Fibroblast of peridontal ligament (primary cell): ENCODE data around the gene TBX1.

ENCODE experiments used
- DNase-seq: peaks from one replicate; pipeline ENCODE4 v3.0.0-alpha.2; 2010; ENCODE audit errors: extremely low read depth

Gene TBX1

GRCh38 chr22:19738664-19739447, 21.7 kb upstream of the TBX1 start:
- no peak for DNase-seq

DNA sequence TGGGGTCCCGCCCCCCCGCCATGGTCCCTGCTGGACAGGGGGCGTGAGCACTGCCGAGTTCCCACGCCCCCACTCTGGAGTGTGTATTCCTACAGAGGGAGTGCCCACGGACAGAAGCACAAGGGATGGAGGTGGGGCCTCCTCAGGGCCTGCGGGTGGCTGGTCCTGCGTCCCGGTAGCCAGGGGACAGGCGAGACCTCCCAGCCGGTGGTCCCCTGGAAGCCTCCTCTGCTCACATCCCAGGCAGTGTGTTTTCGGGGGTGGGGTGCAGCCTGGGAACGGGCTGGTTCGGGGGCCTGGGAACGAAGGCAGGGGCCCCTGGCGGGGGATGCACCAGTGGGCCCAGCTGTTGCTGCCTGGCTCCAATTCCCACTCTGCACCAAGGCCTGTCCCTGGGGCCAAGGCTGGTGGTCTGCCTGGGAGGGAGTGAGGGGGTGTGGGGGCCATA, 21.1 kb upstream of the TBX1 start:
- DNase-seq = no peak

GRCh38 chr22:19739911-19740449, 20.6 kb upstream of the TBX1 start:
- DNase-seq = no peak

GRCh38 chr22:19740586-19740985, 20.0 kb upstream of the TBX1 start:
- DNase-seq = no peak

GRCh38 chr22:19741053-19741452, 19.5 kb upstream of the TBX1 start:
- DNase-seq = no peak

- DNase-seq = no peak
Measured at GRCh38 chr22:19742160-19743066, 18.2 kb upstream of the TBX1 start.

- no peak for DNase-seq
Measured at GRCh38 chr22:19743081-19743480, 17.5 kb upstream of the TBX1 start.

DNA sequence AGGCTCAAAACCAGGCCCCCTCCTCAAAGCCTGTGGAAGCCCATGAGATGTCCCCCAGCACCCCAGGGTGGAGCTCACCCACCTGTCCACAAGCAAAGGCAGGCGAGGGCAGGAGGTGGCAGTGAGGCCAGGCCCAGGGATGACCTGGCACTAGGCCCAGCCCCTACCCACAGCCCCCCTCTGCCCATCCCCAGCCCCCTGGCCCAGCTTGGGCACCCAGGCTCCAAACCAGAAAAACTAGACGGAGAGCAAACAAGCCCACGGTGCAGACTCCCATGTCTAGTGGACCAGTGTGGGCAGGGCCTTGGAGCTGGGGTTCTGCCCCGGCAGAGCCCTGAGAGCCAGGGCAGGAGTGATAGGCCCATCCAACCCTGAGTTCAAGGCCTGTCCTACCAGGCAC, 16.9 kb upstream of the TBX1 start:
- DNase-seq = no peak

DNA sequence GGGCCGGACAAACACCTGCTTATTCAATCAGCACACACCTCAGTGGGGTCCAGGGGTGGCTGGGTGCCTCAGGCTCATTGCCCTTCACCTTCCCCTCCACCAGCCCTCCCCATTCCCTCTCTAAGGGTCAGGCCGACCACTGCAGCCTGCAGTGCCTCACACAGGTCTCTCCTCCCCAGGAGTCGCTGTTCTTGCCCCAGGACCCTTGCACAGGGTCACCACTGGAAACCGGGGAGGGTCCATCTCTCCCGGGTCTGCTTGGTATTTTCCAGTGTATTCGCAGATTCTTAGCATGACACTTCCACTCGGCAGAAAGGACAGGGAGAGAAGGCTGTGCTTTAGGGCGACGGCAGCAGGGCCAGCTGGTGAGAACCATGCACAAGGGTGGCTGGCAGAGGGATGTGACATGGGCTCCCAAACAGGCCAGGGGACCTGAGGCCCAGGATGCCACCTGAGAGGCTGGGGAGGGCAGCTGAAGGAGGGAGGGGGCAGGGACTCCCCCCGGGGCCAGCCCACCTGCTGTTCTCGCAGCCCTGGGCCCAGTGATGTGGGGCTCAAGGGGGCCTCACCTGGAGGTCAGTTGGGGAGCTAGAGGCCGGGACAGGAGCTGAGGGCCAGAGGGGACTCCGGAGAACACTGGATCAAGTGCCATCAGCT, 16.1 kb upstream of the TBX1 start:
- no peak for DNase-seq

DNA sequence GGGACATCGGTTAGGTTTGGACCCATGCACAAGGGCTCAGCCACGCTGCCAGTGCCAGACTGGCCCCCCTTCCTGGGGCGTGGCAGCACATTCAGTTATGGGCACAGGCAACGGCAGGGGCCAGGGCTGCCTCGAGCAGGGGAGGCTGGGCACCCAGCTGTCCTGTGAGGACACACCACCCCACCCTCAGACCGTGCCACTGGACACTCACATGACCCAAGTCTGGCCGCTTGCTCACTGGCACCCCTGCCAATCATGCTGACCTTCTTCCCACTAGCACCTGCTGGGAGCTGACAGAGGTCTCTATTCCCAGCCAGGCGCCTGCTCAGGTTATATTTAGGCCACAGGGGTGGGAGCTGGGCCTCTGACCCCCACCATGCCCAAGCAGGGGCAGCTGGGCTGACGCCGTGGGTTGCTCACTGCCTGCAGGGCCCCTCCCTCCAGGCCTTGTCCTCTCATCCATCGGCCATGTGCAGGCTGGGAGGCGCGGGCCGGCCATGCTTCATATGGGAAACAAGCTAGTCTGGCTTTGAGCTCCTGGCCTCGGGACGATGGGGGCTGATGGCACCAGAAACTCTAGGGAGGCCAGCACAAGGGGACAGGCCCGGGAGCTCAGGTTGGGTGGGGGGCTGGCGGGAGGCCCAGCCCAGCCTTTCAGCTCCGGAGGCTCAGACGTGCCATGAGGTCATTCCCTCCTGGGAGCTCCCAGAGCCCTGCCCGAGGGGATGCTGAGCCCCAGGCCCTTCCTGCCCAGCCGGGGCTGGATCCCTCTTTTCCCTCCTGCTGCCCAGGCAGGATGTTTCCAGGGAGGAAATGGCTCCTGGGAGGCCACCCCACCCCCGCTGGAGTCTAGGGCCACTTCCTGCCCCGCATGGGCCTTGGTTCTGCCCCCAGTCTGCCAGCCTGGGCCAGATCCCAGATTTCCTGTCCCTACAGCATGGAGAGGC, 15.2 kb upstream of the TBX1 start:
- no peak for DNase-seq

DNA sequence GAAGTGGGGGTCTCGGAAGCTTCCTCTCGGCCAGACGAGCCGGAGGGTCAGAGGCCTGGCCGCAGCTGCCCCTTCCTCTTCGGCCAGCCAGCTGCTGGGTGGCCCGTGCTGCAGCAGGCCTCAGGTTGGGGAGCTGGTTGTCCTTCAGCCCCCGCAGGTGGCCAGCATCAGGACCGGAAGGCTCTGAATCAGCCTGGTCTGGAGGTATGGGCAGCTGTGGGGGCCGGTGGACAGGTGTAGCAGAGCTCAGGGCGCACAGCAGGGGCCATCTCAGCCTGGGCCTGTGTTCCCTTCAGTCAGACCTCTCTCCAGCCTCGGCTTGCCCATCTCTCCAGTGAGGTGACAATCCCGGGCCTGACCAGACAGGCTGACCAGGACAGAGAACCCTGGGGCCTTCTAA, 13.9 kb upstream of the TBX1 start:
- no peak for DNase-seq

DNA sequence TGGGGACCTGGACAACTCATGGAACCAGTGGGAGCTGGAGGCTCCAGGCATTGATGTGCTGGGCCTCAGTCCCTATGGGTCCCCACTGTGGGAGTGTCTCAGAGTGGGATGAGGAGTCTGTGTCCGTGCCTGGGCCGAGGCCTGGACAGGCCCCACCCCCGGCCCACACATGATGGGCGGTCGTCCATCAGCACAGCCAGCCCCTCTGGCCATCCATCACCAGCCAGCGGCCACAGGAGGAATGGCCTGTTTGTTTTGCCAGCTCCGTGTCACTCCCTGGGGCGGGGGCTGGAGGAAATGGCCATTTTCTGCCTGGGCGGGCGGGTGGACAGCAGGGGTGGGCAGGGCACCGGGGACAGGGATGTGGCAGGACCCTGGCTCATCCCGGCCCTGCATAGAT, 13.0 kb upstream of the TBX1 start:
- DNase-seq = no peak

- no peak for DNase-seq
Measured at GRCh38 chr22:19748139-19748538, 12.4 kb upstream of the TBX1 start.

DNA sequence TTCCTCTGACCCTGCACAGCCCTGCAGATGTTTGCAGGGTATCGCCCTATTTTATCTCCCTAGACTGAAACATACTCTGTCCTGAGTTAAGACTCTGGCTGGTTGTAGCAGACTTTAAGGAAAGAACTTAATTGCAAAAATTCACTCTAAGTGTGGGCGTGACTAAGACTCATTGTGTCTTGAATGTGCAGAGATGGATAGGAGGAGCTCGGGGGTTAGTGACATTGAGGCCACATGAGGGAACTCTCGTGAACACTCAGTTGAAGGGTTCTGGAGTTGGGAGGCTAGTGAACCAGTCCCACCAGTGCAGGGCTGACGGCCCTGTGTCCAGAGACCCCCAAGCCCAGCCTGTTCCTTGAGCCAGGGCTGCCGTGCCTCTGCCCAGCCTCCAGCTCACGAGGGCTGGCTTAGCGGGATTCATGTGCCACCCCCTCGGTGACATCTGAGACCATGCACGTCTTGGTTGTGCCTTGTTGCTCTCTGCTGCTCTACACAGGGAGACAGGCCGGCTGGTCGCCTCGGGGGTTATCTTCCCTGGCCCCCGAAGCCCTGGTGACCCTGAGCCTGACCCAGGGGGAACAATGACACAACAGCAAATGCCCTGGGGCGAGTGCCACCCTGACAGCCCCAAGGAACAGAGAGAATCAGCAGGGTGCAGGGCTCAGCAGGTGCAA, 11.4 kb upstream of the TBX1 start:
- no peak for DNase-seq

DNA sequence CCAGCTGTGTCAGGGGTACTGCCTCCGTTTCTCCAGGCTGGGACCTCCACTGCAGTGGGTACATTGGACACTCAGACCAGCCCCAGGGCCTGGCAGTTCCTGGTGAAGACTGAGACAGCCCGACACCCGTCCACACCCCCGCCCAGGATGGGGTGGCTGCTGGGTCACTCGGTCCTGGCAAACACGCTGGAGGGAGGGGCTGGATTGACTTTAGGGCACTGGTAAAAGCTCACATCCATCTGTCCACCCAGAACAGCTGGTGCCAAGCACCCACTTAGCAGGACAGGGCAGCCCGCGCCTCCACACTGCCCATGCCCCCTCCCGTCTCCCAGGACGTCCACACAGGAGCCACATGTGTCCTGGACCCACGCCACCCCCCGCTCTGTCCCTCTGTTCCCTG, 10.7 kb upstream of the TBX1 start:
- DNase-seq = no peak

GRCh38 chr22:19750507-19751490, 9.8 kb upstream of the TBX1 start:
- DNase-seq = peak; percentile 34

- no peak for DNase-seq
Measured at GRCh38 chr22:19751497-19752245, 8.9 kb upstream of the TBX1 start.

DNA sequence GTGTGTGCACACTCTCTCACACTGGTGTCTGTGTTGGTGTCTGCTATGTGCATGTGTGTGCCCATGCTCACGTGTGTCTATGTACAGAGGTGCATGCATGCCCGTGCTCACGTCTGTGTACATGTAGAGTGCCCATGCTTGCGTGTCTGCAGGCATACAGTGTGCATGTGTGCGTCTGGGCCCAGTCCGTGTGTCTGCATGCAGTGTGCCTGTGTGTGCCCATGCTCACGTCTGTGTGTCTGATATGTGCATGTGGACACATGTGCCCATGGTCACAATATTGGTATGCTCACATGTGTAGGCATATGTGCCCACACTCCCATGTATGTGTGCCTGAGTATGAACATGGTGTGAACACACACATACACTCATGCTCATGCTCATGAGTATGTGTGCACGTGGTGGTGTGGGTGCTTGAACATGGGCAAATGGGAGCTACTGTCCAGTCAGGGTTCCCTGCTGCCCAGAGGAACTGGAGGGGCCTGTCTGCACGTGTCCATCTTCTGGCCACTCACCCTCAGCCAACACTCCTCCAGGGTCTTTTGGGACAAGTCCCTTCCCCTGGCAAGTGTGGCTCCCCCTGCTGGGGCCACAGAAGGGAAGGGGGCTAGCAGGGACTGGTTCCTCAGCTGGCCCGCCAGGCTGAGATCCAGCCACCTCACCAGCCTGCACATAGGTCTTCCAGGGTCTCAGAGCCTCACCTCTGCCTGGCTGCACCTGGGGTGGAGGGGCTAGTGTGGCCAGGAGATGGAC, 7.3 kb upstream of the TBX1 start:
- no peak for DNase-seq
